Measurements from ENCODE around the gene NR4A1. TPM values are rescaled to one million over a fixed set of nuclear protein-coding genes. Genes with fewer than 3 reads are reported as not detected.
A peak's percentile ranks its signal among the peaks of the same experiment; 100 is the strongest.

The NR4A1 gene
- total RNA-seq, 1 donor from 2014 or later = 21.7 TPM

GRCh38 chr12:52032446-52032803, 18.8 kb upstream of the NR4A1 start:
- DNase-seq (ENCODE audit: low spot score, unreplicated experiment) = no peak
- peak overlapping the region; percentile 63 for H3K4me3 Mint-ChIP-seq (ENCODE audit: low read depth)
- peaks cover 22% of the 10 kb centered on the region for H3K27me3 Mint-ChIP-seq
- H3K4me1 Mint-ChIP-seq (ENCODE audit: low read depth) = peaks cover 12% of the 10 kb centered on the region
- no peak for TF ChIP-seq CTCF (IDR thresholded peaks at IDR 0.05; ENCODE audit: unreplicated experiment)
- H3K27ac Mint-ChIP-seq = peak overlapping the region; percentile 96
- no peaks in the 10 kb centered on the region for H3K36me3 Mint-ChIP-seq (ENCODE audit: insufficient read depth)
- no peaks in the 10 kb centered on the region for H3K9me3 Mint-ChIP-seq (ENCODE audit: low read depth)

DNA sequence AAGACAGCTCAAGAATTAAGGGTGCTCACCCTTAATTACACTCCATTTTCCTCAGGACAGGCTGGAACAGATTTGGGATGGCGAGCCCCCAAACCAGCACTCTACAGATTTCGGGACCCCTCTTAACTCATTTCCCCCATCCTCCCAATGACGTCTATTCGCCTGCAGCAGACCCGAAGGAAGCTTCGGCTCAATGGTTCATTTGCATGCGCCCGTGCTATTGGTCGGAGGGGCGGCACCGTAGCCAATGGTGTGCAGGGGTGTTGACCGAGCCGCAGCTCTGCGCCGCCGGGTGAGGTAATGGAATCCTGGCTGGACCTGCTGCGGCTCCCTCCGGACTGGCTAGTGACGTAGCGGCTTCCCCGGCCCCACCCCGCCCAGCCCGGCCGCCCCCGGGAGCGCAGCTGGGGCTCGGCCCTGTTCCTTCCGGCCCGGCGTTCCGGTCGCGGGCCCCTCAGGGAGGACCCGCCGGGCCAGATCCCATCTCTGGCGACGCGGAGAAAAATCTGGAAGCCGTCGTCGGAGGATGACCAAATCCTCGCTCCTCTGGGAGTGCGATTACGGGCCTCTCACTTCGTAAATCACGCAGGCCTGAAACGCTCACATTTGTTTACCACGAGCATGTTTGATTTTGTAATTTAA, 18.3 kb upstream of the NR4A1 start:
- DNase-seq (ENCODE audit: low spot score, unreplicated experiment) = peak; percentile 87
- peaks cover 14% of the 10 kb centered on the region for H3K4me1 Mint-ChIP-seq (ENCODE audit: low read depth)
- H3K27me3 Mint-ChIP-seq = peaks cover 22% of the 10 kb centered on the region
- H3K9me3 Mint-ChIP-seq (ENCODE audit: low read depth) = no peaks in the 10 kb centered on the region
- H3K36me3 Mint-ChIP-seq (ENCODE audit: insufficient read depth) = no peaks in the 10 kb centered on the region
- peak overlapping the region; percentile 66 for H3K4me3 Mint-ChIP-seq (ENCODE audit: low read depth)
- no peak for TF ChIP-seq CTCF (IDR thresholded peaks at IDR 0.05; ENCODE audit: unreplicated experiment)
- peak overlapping the region; percentile 96 for H3K27ac Mint-ChIP-seq

DNA sequence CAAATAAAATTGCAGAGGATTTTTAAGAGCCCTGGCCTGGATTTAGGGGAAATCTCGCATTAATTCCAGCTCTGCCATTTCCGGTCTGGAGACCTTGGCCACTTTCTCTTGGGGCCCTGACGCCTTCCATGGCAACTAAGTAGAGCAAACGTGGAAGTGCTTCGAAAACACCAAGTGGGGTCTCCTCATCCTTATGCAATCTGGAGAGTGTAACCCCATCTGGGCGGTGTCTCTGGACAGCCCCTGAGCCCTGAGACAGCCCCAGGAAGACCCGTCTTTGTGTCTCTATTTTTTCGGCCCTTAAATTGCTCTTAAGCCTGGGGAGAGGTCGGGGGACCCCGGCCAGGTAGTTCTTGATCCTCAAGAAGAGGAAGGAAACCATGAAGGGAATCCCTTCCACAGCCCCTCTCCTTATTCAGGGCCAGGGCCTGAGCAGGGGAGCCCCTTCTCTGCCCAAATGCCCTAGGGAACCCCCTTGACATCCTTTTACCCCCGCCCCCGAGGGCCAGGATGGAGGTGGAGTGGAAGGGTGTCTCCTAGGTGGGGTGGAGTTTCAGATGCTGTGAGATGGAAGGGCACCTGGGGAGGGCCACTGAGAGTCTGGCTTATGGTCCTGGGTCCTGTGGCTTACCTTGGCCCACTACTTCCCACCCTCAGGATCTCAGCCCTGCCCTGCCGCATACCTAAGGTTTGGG, 17.6 kb upstream of the NR4A1 start:
- Mint-ChIP-seq H3K4me3 (ENCODE audit: low read depth) (peak overlapping the region; percentile 66), H3K27me3 (peaks cover 22% of the 10 kb centered on the region), H3K4me1 (ENCODE audit: low read depth) (peaks cover 16% of the 10 kb centered on the region), H3K27ac (peak overlapping the region; percentile 94), H3K9me3 (ENCODE audit: low read depth) (no peaks in the 10 kb centered on the region), H3K36me3 (ENCODE audit: insufficient read depth) (no peaks in the 10 kb centered on the region)
- no peak for DNase-seq (ENCODE audit: low spot score, unreplicated experiment)
- no peak for TF ChIP-seq CTCF (IDR thresholded peaks at IDR 0.05; ENCODE audit: unreplicated experiment)

GRCh38 chr12:52035190-52035589, 16.1 kb upstream of the NR4A1 start:
- H3K36me3 Mint-ChIP-seq (ENCODE audit: insufficient read depth) = no peaks in the 10 kb centered on the region
- no peak for DNase-seq (ENCODE audit: low spot score, unreplicated experiment)
- no peaks in the 10 kb centered on the region for H3K9me3 Mint-ChIP-seq (ENCODE audit: low read depth)
- H3K4me1 Mint-ChIP-seq (ENCODE audit: low read depth) = peaks cover 12% of the 10 kb centered on the region
- peaks cover 22% of the 10 kb centered on the region for H3K27me3 Mint-ChIP-seq
- no peak overlapping the region for H3K27ac Mint-ChIP-seq
- no peak for TF ChIP-seq CTCF (IDR thresholded peaks at IDR 0.05; ENCODE audit: unreplicated experiment)
- H3K4me3 Mint-ChIP-seq (ENCODE audit: low read depth) = peak overlapping the region; percentile 16

- Mint-ChIP-seq H3K9me3 (ENCODE audit: low read depth) (no peaks in the 10 kb centered on the region), H3K27ac (peak overlapping the region; percentile 79), H3K4me3 (ENCODE audit: low read depth) (peak overlapping the region; percentile 65), H3K36me3 (ENCODE audit: insufficient read depth) (no peaks in the 10 kb centered on the region), H3K4me1 (ENCODE audit: low read depth) (peaks cover 12% of the 10 kb centered on the region), H3K27me3 (peaks cover 22% of the 10 kb centered on the region)
- no peak for TF ChIP-seq CTCF (IDR thresholded peaks at IDR 0.05; ENCODE audit: unreplicated experiment)
- DNase-seq (ENCODE audit: low spot score, unreplicated experiment) = no peak
These were observed 15.3 kb upstream of the NR4A1 start for GRCh38 chr12:52035926-52036325.

Measured in progenitor cell of endocrine pancreas (in vitro differentiated cells).